AG09309 (cell line): Measurements from ENCODE around the gene TMEM266.
"Not testable (repeated sequence)": the region's sequence is repeated elsewhere in the genome, so short reads cannot be mapped to it uniquely, and the experiment has no call there.

Source experiments
- DNase-seq: peaks from one replicate; pipeline ENCODE4 v3.0.0-alpha.2; 2010; ENCODE audit warnings: low read depth
- H3K4me3 ChIP-seq: 2 replicates; pipeline ENCODE4 v1.5.1; 2011; ENCODE audit warnings: mild to moderate bottlenecking, low read depth, low read length, moderate library complexity; ENCODE audit not compliant: control insufficient read depth
- CTCF ChIP-seq: IDR thresholded peaks from 2 replicates; pipeline ENCODE4 v1.5.1; 2011; ENCODE audit warnings: mild to moderate bottlenecking, low read depth, low read length, inconsistent platforms; ENCODE audit not compliant: insufficient read depth, control insufficient read depth; ENCODE audit errors: missing control alignments

TMEM266 gene

GRCh38 chr15:76059320-76060117, at the start of gene TMEM266:
Gene TMEM266, plus strand, starts transcription at chr15:76059985. Its CDS starts 74,279 bp downstream, at chr15:76134264.
- TF ChIP-seq CTCF, result no peak
- peak within 1 kb of the TSS; percentile 57 for H3K4me3 ChIP-seq
- no peak for DNase-seq

- DNase-seq, result no peak
- TF ChIP-seq CTCF, result no peak
- H3K4me3 ChIP-seq, result no peak overlapping the region
Measured at GRCh38 chr15:76010613-76011012, 49.2 kb upstream of the TMEM266 start.

GRCh38 chr15:76011627-76012551, 47.9 kb upstream of the TMEM266 start, which contains the start of gene NRG4:
Gene NRG4, minus strand, starts transcription at chr15:76012424. Its CDS starts 1,194 bp downstream, at chr15:76011230.
- no peak for TF ChIP-seq CTCF
- no peak for DNase-seq
- no peak within 1 kb of the TSS for H3K4me3 ChIP-seq

GRCh38 chr15:76013470-76013869, 46.3 kb upstream of the TMEM266 start:
- not testable (repeated sequence) for H3K4me3 ChIP-seq, DNase-seq

- no peak for TF ChIP-seq CTCF
- no peak for DNase-seq
- no peak overlapping the region for H3K4me3 ChIP-seq
Measured at GRCh38 chr15:76024021-76024768, 35.6 kb upstream of the TMEM266 start.

- no peak for TF ChIP-seq CTCF
- DNase-seq, result no peak
- no peak overlapping the region for H3K4me3 ChIP-seq
Measured at GRCh38 chr15:76032046-76032445, 27.7 kb upstream of the TMEM266 start.
